HG03175 (cell line): ENCODE data around the gene FLT3.
"Not testable (repeated sequence)": the region's sequence is repeated elsewhere in the genome, so short reads cannot be mapped to it uniquely, and the experiment has no call there.

Experiments used
- ATAC-seq: cut with Tn5 transposase; IDR thresholded peaks from one replicate; pipeline ENCODE4 v1.9.1; 2021; ENCODE audit warnings: mild to moderate bottlenecking, moderate library complexity; ENCODE audit not compliant: unreplicated experiment

The FLT3 gene

GRCh38 chr13:27975564-27976361, 124.6 kb downstream of the FLT3 start:
- ATAC-seq = no peak

- no peak for ATAC-seq
These were observed 126.3 kb downstream of the FLT3 start for GRCh38 chr13:27973961-27974662.

GRCh38 chr13:27973291-27973690, 127.1 kb downstream of the FLT3 start:
- no peak for ATAC-seq

- ATAC-seq = no peak
These were observed 127.9 kb downstream of the FLT3 start for GRCh38 chr13:27972478-27972820.

GRCh38 chr13:27971776-27972477, 128.4 kb downstream of the FLT3 start:
- ATAC-seq = no peak

- no peak for ATAC-seq
These were observed 129.1 kb downstream of the FLT3 start for GRCh38 chr13:27971236-27971645.

GRCh38 chr13:27970382-27971235, 129.8 kb downstream of the FLT3 start:
- no peak for ATAC-seq

GRCh38 chr13:27969866-27970229, 130.5 kb downstream of the FLT3 start:
- no peak for ATAC-seq

- no peak for ATAC-seq
These were observed 131.1 kb downstream of the FLT3 start, which contains the start of gene CDX2 for GRCh38 chr13:27969082-27969865. Gene CDX2, minus strand, starts transcription at chr13:27969315. Its CDS starts 309 bp downstream, at chr13:27969006.

GRCh38 chr13:27968316-27969081, 131.9 kb downstream of the FLT3 start:
- ATAC-seq = no peak

GRCh38 chr13:27967736-27968315, 132.6 kb downstream of the FLT3 start:
- ATAC-seq = no peak

- no peak for ATAC-seq
These were observed 133.1 kb downstream of the FLT3 start for GRCh38 chr13:27967203-27967735.

GRCh38 chr13:27966641-27967202, 133.7 kb downstream of the FLT3 start:
- no peak for ATAC-seq

- no peak for ATAC-seq
These were observed 134.4 kb downstream of the FLT3 start for GRCh38 chr13:27965740-27966640.

- no peak for ATAC-seq
These were observed 135.0 kb downstream of the FLT3 start for GRCh38 chr13:27965343-27965739.

- no peak for ATAC-seq
These were observed 135.5 kb downstream of the FLT3 start for GRCh38 chr13:27964741-27965323.

- not testable (repeated sequence) for ATAC-seq
These were observed 136.2 kb downstream of the FLT3 start for GRCh38 chr13:27964206-27964605.
